ENCODE data around the gene MYO1D.

GRCh38 chr17:32798938-32799337, 78.0 kb downstream of the MYO1D start:
- TF ChIP-seq CTCF (IDR thresholded peaks at IDR 0.05) (no peak), POLR2A (IDR thresholded peaks at IDR 0.05) (no peak)

Measured in body of pancreas (tissue), 4 donors.